SW 1271 (cell line): Measurements from ENCODE around the gene CFDP1.
A peak's percentile ranks its signal among the peaks of the same experiment; 100 is the strongest.

Experiments used
- DNase-seq, 2 experiments: peaks; one replicate each; lab custom pipeline; 2025; lab: John Stamatoyannopoulos, UW

CFDP1 gene

DNA sequence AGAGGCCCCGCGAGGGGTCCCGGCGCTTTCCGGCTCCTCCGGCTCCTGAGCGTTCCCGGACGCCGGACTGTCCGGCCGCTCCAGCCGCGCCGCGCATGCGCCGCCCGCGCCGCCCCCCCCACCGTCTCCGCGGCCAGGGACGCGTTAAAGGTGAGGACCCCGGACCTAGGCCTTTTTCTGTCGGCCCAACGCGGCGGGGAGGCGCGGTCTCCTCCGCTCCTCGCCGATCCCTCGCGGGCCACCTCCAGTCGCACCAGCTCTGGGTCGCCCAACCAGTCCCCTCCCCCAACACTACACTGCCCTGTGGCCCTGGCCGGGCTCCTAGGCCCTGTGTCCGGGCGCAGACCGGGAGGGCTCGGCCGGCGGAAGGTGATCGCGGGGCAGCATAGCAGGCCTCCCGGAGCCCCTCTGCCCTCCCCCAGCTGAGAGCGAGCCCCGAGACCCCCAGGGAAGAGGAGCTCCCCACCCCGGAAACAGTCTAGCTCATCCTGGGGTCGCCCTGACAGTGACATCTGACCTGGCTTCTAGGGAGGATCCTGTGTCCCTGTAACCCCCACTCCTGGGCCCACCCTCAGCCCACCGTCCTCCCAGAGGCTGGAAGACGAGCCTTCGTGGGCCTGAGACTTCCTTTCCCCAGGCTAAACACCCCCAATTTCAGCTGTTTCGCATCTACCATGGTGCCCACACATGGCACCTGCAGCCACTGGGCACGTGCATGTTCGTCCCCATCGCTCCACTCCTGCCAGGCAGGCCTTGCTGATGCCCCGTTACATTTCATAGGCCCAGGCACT lies 167.2 kb downstream of the CFDP1 start:
- DNase-seq: peak; percentile 59 to 62

DNA sequence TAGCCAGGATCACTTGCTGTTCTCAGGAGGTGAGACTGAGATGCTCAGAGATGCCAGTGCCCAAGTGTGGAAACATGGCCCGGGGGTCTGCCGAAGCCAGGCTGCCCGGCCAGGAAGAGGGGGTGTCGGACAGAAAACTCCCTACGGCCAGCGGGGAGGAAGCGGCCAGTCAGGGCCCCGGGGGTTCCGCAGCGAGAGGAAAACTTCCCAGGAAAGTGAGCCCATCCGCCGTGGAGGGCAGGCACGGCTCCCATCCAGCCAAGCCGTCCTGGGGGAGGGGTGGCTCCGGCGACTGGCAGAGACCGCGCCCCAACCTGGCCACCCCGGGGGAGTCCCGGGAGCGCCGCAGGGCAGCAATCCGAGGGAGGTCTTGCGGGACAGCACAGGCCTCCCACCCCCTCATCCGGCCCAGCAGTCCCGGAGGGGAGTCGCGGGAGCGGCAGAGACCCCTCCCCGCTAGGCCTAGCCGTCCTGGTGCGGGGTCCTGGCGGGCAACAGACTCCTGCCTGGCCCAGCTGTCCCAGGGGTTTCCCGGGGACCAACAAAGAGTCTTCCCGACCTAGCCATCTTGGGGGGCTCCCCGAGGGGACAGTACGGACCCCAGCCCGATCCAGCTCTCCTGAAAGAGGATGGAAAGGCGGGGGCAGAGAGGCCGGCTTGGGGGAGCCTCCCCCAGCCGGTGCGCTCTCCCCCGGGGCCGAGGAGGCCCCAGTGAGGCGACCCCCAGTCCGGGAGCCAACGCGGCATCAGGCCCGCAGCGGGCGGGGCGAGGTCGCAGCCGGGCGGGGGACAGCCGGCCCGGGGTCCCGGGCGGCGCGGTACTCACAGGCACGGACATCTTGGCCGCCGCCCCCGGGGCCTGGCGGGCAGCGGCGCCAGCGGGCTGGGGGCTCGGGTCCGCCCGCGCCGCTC lies 168.0 kb downstream of the CFDP1 start:
- DNase-seq: no peak

DNA sequence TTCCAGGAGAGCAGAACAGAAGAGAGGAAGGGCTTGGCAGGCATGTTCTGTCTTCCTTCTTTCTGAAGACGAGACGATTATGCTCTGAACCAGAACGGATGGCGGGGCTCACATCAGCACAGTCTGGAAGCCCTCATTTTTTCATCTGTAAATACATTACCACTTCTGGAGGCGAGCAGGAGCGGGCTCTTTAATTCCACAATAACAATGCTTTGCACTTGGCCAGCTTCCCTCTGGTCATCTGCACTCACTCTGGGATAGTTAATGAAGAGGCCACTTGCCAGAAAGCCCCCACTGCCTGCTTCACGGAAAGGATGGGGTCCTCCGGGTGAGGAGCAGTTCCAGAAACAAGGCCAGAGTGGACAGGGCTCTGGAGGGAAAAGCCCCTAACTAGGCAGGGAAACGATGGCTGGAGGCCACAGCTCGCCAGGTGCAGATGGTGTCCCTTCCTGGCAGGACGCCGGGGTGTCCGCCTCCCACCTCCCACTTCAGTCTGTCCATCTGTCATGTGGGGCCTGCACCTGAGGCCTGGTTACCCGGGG lies 168.8 kb downstream of the CFDP1 start:
- no peak for DNase-seq

GRCh38 chr16:75263963-75264445 lies 169.3 kb downstream of the CFDP1 start:
- no peak for DNase-seq

- DNase-seq: no peak
Measured at GRCh38 chr16:75263291-75263962, 169.9 kb downstream of the CFDP1 start.

- DNase-seq: no peak
Measured at GRCh38 chr16:75262800-75263127, 170.5 kb downstream of the CFDP1 start.

DNA sequence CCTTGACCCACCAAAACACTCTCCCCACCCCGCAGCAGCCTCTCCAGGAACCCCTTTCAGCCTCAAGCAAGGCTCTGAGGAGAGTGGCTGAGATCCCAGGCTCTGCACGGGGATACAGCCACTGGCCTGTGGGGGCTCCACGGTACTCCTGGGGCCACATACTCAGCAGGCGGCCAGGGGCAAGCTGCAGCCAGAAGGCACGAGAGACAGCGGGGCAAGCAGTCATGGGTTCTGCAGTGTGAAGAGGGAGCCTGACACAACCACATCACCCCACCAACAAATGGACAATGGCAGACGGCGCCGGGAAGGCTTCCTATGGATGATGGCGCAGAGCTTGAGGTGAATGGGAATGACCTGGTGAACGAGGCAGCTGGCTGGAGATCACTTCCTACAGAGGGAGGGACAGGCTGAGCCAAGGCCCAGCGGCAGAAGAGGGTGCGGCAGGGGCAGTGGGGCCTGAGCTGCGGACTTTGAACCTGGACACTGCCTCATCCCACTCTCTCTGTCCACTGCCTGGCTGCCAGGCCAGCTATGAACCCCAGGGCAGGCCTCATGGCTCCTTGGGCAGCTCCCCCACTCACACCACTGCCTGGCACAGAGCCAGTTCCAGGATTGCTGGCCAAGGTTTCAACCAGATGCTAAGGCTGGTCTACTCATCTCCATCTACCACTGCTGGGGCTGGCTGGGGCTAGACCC lies 171.1 kb downstream of the CFDP1 start:
- DNase-seq: no peak

- no peak for DNase-seq
Measured at GRCh38 chr16:75261590-75262078, 171.7 kb downstream of the CFDP1 start.

- DNase-seq: no peak
Measured at GRCh38 chr16:75260851-75261589, 172.3 kb downstream of the CFDP1 start.

DNA sequence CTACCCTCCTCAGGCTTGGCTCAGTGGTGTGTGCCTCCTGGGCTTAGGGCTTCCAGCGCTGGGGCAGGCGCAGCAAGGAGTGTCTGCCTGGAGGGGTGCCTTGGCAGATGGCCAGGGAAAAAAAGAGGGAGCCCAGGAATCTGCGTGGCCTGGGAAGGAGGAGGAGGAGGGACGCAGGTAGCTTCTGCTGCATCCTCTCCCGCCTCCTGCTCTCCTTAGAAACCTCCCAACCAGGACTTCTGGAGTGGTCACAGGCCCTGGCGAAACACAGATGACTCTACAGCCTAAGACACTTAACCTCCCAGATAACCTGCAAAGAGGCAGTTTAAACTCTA lies 174.5 kb downstream of the CFDP1 start:
- DNase-seq: no peak

- DNase-seq: no peak
Measured at GRCh38 chr16:75257886-75258806, 175.2 kb downstream of the CFDP1 start.

DNA sequence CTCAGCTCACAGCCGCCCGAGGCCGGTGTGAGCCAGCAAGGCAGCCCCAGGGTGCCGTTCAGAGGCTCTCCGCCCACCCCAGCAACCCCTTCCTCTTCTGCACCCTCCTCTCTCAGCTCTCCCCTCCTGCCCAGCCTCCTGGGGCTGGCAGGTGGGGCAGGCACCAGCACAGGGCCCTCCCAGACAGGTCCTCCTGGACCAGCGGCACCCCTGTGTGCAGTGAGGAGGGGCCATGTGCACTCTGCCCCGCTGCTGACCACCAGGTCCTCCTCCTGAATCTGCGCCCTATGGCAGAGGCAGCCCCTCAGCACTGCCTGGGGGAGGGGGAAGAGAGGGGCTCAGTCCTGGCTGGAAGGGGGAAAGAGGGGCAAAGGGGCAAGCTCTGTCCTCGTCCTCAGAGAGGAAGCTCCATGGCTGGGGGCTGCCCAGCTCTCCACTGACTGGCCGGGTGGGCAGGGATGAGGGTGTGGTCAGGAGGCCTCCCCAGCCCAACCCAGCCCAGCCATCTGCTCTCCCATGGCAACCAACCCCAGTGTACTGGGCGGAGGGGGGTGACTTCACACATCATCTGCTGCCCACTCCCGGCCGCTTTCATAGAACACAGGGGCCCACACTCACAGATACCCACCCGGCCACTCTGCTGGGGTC lies 176.5 kb downstream of the CFDP1 start:
- no peak for DNase-seq

DNA sequence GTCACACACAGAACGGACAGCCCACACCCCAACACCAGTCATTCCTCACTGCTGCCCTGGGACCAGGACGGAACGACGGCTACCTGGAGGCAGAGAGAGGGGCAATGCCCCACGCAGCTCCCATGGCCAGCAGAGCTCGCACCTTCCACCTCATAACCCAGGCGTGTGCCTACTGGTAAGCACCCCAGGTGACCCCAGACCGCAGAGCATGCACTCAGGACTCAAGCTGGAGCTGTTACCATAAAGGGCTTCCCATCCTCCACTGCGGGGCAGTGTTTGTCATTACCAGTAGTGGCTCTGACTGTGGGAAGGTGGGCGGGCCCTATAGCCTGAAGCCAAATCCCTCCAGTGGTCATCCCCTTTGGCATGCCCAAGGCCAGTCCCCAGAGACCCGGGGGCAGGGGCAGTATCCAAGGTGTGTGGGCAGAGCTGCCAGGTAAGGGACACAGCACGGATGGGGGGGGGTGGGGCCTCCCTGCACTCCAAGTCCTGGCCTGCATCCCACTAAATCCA lies 177.2 kb downstream of the CFDP1 start:
- no peak for DNase-seq

DNA sequence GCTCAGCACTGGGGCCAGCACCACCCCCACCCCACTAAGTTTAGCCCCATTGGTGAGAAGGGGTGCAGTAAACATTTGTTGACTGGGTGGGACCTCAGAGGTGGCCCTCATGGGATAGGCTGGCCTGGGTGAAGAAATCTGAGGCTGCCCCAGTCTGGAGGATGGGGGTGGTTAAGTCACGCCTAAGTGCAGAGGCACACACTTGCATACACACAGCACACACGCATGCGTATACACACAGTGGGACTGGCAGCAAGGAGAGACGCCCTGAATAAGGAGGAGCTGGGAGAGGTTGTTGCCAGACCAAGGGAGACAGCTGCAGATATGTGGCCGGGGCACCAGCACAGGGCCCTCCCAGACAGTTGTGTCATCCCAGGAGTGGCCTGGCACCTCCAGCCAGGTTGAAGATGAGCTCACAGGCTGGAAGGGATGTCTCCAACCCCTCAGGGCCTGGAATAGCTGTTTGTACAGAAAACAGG lies 178.9 kb downstream of the CFDP1 start:
- DNase-seq: peak in 1 of 2 experiments; percentile 54

- peak in 1 of 2 experiments; percentile 40 for DNase-seq
Measured at GRCh38 chr16:75252946-75253911, 180.1 kb downstream of the CFDP1 start.

GRCh38 chr16:75252049-75252864 lies 181.0 kb downstream of the CFDP1 start:
- no peak for DNase-seq
